Heart left ventricle (tissue), 13 donors: Measurements from ENCODE around the gene PELO.

Experiments
- CTCF ChIP-seq, 12 donors: fragments of 200-600 bp; sonication (generic) in 4 of 12; IDR thresholded peaks; one replicate each; pipeline versions ENCODE4 v1.5.0 to v1.8.0; 2018 to 2022; ENCODE audit warnings: antibody characterized with exemption in 12 of 12, mild to moderate bottlenecking in 5 of 12
- POLR2A ChIP-seq, 2 donors: fragments of 450-650 bp; IDR thresholded peaks; one replicate each; pipeline ENCODE4 v1.6.1; 2017; ENCODE audit warnings: antibody characterized with exemption in 2 of 2, mild to moderate bottlenecking in 2 of 2, moderate library complexity in 2 of 2
- donor health status: ischemic (EF 13 %, LVEDD 7.1; RV severe dilation, severe dysfunction).
- donor health status: DM: no; HTN: yes; CAD: no.
- donor health status: DM: no; HTN: no; CAD: no.
- donor health status: ischemic (EF 25% LVEDD 6.9; RV normal size, moderate dysfunction).
- donor health status: ischemic (EF 25% LVEDD 5.7; RV mildly dilated, moderate dysfunction).
- donor health status: ischemic (EF 35%, LVEDD 5.7; RV mildly dilated, moderate dysfunction).
- donor health status: nonischemic (EF 11% LVEDD 7.7; RV severe dilation, severe dysfunction).
- donor health status: DM: yes; HTN: yes; CAD: no.
- donor health status: PGD.
- donor health status: ischemic (EF 29% LVEDD 5.4; RV normal size, mild dysfunction).
- donor health status: nonischemic (EF 23%, LVEDD 6.1; RV moderate dilation, normal function).

GRCh38 chr5:52783226-52783959, 4.3 kb upstream of the PELO start:
- TF ChIP-seq CTCF (IDR thresholded peaks at IDR 0.05), result no peak
- TF ChIP-seq POLR2A (IDR thresholded peaks at IDR 0.05), result no peak
